NT2/D1 (cell line): ENCODE results near the gene AFM.

Experiments
- SUZ12 ChIP-seq: IDR thresholded peaks from 2 replicates; pipeline ENCODE4 v1.6.1; 2011; ENCODE audit not compliant: insufficient read length, insufficient read depth; ENCODE audit errors: extremely low read depth
- YY1 ChIP-seq: IDR thresholded peaks from 2 replicates; pipeline ENCODE4 v1.6.1; 2011; ENCODE audit not compliant: insufficient read length, insufficient read depth
- ZNF274 ChIP-seq: IDR thresholded peaks from 2 replicates; pipeline ENCODE4 v1.6.1; 2011; ENCODE audit warnings: mild to moderate bottlenecking, low read depth, low read length

- TF ChIP-seq YY1 (no peak), SUZ12 (no peak), ZNF274 (no peak)
Measured at GRCh38 chr4:73499996-73500765, 18.6 kb downstream of the AFM start.
